ENCODE measurements around the gene DCTN5.
"Not testable (repeated sequence)": the region's sequence is repeated elsewhere in the genome, so short reads cannot be mapped to it uniquely, and the experiment has no call there.

DCTN5 gene

DNA sequence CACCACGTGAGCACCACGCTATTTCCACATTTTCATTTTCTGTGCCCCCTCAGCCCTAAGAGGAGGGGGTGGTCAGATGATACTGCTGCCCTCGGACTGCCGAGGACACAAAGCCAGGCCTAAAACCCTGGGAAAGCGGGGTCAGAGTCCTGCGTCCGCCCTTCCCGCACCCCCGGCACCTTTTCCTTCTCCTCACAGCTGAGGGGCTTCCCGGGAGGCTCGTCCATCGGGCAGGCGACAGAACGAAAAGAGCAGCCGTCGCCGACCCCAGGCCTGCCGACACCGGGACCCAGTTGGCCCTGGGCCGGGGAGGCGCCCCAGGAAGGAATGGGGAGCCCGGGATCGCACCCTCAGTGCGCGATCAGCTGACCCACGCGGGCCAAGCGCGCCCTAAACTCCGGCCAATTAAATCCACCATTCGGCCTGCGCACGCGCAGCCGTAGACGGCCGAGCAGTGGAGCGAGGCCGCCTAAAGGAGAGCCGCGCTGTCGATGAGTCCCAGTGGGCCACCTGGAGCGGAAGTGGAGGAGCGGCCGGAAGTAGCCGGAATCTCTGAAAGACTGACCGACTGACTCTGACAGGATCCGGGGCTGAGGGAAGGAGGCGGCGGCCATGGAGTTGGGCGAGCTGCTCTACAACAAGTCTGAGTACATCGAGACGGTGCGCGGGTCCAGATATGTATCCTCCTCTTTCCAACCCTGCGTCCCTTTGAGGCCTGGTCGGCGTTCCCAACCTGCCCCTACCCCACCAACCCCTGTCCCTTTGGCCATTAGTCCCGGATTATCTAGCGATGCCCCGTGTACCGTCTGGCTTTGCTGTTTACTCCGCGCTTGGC, at the start of gene DCTN5, which contains the start of gene PALB2:
TSS of gene DCTN5 (plus strand) at position 536 of the 835 bp plus-strand sequence. CDS start at position 613, 77 bp downstream.
TSS of gene PALB2 (minus strand) at position 380 of the 835 bp plus-strand sequence. CDS start at position 227, 153 bp downstream.
- DNase-seq = peak; percentile 81 to 95 (median 92)

DNA sequence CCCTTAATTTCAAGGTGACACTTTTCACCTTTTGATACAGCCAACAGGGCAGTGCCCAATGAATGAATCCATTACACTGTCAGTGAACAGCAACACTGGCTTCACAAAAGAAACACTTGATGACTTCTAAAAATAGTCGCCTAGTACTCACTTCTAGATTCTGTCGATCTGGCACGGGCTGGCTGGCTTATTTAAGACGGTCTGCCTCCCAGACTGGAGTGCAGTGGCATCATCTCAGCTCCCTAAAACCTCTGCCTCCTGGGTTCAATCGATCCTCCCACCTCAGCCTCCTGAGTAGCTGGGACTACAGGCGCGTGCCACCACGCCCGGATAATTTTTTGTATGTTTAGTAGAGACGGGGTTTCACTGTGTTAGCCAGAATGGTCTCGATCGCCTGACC, 47.1 kb upstream of the DCTN5 start:
- no peak for DNase-seq

DNA sequence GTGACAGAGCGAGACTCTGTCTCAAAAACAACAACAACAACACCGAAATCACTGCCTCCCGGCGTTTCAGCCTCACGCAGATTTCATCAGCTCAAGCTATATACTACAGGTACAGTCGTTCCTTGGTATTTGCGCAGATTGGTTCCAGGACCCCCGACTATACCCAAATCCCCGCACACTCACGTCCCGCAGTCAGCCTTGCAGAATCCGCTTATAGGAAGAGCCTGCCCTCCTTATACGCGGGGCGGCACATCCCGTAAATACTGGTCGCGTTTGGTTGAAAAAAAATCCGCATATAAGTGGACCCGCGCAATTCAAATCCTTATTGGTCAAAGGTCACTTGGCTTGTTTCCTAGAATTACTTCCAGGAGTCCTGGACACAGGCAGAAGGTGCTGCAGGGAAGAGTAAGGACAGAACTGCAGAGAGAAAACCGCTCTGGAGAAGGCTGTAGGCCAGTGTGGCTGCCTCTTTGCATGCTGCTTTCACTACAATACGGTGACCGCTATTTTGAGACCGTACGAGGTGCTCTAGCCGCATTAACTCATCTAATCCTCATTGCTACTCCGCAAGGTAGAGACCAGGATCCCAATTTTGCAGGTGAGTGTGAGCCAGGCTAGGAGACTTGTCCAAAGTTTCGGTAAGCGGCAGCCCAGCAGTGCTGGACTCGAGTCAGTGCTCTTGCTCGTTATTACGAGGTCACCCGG, 45.9 kb upstream of the DCTN5 start:
- DNase-seq = peak in 1 of 3 experiments; percentile 38

DNA sequence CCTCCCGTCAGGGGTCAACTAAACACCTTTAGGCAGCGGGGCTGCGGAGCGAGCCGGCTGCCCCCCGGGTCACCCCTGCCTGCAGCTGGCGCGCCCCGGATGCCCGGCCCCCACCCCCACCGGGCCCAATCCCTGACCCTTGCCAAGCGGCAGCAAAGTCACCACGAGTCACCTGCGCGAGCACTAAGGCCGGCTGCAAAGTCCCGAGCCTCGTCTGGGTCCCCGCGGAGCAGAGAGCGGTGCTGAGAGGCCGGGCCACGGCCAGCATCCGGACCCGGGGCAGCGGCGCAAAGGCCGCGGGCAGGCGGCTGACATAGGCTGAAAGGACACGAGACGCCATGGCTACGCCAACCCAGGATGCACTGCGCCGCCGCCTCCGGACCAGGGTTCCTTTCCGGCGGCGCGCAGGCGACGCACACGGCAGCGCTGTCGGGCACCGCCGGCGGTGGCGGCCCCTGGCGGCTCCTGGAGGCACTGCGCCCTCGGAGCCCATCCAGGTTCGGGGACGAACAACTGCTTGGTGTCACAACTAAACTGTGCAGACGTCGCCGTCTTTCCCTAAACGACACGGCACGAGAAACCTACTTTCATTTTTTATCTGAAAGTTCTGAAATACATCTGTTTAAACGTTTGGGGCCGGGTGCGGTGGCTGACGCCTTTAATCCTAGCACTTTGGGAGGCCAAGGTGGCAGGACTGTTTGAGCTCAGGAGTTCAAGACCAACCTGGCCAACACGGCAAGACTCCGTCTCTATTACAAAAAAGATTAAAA, 45.1 kb upstream of the DCTN5 start, which contains the start of gene NDUFAB1:
TSS of gene NDUFAB1 (minus strand) at position 366 of the 770 bp plus-strand sequence. CDS start at position 340, 26 bp downstream.
- peak; percentile 77 to 89 (median 88) for DNase-seq

DNA sequence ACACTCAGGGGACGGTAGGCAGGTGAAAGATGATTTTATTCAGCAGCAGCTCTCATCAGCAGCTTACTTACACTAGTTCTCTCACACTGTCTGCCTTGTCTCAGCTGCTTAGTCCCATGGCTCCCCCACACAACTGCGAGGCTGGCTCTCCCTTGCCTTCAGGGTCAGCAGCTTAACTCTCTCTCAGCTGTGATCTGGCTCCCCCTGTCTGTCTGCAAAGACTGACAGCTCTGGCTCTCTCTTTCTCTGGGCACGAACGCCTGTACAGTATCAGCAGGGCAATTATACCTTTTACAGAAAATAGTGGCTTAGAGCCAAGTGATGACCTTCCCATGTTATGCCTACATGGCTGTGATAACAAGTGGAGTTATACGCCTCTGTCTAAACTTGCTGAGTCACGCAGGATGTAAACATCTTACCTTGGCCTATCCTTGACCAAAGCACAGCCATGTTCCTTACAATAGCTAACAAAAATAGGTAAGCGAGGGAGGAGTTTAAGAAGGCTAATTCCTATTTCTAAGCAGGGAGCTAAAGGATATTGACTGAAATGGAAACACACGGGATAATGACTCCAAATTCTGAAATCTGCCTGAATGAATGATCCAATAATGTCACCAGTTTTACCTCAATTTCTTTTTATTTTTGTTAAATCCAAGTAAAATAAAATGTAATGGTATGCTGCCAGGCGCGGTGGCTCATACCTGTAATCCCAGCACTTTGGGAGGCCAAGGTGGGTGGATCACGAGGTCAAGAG, 44.1 kb upstream of the DCTN5 start:
- DNase-seq = peak in 1 of 3 experiments; percentile 4

DNA sequence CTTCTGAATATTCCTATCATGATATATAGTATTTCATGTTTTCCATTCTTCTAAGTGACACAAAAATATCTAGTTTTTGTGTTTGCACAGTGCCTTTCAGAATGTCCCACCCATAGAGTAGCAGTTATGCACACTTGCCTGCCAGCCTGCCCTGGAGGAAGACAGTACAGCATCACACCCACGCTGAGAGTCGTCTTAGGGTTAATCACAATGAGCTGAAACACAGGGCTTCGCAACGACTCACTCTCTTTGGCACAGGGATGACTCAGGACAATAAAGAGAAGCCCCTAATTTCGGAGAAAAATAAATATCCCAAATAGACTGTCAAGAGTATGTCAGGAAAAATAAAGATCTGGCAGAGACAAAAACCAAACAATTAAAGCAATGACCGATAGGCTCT, 33.5 kb upstream of the DCTN5 start:
- DNase-seq = no peak

DNA sequence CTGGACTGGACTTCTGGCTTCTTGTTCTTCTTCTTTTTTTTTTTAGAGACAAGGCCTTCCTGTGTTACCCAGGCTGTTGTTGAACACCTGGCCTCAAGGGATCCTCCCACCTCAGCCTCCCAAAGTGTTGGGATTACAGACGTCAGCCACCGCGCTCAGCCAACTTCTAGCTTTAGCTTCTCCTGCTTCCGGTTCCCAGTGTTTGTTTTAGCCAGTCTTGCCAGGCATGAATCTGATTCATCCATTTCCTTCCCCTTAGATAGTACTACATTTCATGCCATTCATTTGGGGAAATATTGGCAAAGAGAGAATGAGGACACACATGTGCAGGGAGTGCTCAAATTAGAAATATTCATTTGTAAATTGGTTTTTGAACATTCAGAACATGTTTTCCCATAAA, 33.1 kb upstream of the DCTN5 start:
- DNase-seq = no peak

DNA sequence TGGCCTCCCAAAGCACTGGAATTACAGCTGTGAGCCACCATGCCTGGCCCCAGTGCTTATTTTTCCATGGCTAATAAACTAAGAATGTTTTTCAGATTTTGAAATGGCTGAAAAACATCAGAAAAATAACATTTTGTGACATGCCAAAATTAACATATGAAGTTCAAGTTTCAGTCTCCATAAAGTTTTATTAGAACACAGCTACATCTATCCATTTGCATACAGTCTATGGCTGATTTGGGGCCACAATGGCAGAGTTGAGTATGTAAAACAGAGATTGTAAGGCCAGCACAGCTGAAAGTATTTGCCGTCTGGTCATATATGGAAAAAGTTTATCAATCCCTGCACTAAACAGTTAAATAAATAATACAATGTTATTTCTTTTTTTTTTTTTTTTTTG, 31.3 kb upstream of the DCTN5 start:
- DNase-seq = no peak

DNA sequence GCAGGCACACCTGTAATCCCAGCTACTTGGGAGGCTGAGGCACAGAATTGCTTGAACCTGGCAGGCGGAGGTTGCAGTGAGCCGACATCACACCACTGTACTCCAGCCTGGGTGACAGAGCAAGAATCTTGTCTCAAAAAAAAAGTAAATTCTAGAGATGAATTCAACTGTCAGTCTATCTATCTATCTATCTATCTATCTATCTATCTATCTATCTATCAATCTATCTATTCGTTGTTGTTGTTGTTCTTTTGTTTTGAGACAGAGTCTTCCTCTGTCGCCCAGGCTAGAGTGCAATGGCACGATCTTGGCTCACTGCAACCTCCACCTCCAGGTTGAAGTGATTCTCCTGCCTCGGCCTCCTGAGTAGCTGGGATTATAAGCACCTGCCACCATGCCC, 30.4 kb upstream of the DCTN5 start:
- DNase-seq = not testable (repeated sequence)

DNA sequence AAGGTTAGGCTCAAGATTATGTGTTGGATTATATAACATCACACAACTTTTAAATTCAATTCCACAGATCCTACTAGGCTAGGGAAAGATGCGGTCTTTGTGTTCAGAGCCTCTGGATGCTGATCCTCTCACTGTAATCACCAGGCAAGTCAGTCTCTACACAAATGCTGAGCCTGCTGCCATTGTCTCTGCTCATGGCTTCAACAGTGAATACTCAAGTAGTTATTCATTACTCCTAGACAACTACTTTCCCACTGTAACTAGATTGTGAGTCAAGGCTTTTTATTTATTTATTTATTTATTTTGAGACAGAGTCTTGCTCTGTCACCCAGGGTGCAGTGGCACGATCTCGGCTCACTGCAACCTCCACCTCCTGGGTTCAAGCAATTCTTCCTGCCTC, 29.3 kb upstream of the DCTN5 start:
- no peak for DNase-seq

DNA sequence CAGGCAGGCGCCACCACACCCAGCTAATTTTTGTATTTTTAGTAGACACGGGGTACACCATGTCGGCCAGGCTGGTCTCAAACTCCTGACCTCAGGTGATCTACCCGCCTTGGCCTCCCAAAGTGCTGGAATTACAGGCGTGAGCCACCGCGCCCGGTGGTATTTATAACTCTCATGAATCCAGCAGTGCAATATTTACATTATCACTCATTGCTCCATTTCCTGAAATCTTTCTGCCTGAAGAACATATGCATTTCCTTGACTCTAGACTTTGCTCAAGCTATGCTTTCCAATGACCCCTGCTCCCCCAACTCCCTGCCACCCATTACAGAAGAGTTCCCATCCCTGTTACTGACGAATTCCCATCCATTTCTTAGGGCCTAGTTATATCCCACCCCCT, 25.5 kb upstream of the DCTN5 start:
- no peak for DNase-seq

DNA sequence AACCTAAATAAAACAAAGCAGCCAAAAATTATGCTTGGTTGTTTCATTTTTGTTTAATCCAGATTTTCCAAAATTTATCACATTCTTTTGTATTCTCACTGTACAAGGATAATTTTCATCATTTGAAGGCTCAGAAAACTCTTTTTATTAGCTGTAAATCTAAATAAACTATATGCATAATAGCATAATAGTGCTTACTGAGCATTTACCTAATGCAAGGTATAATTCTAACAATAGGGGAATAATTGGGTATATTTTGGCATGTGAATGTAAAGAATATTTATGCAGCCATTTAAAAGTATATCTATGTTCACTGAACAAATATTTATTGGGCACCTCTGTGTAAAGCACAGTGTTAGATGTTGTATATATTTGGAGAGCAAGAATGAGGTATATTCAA, 17.2 kb upstream of the DCTN5 start:
- no peak for DNase-seq

DNA sequence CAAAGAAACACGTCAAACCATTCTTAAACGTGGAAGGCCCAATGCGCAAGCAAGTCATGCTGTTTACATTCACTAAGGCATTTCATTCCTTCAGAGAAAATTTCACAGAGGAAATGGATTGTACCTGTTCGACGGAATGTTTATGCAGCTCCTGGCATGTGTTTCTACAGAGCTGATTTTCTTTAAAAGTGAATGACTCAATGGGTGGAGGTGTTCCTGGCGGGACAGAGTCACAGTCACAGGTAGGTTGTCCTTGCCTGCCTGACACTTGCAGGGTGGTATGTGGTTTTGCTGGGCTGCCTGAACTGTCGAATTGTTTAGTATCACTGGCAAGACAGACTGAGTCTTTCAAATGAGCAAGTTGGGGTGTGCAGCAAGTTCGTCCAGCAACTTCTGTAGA, 11.8 kb upstream of the DCTN5 start:
- DNase-seq = no peak

DNA sequence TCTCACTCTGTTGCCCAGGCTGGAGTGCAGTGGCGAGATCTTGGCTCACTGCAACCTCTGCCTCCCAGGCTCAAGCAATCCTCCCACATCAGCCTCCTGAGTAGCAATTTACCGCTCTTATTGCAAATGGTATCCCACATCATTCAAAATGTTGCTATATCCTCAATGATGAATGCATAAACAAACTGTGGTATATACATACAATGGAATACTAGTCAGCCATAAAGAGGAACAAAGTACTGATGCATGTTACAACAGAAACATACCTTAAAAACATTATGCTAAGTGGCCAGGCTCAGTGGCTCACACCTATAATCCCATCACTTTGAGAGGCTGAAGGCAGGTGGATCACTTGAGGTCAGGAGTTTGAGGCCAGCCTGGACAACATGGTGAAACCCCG, 9.4 kb upstream of the DCTN5 start:
- DNase-seq = not testable (repeated sequence)

DNA sequence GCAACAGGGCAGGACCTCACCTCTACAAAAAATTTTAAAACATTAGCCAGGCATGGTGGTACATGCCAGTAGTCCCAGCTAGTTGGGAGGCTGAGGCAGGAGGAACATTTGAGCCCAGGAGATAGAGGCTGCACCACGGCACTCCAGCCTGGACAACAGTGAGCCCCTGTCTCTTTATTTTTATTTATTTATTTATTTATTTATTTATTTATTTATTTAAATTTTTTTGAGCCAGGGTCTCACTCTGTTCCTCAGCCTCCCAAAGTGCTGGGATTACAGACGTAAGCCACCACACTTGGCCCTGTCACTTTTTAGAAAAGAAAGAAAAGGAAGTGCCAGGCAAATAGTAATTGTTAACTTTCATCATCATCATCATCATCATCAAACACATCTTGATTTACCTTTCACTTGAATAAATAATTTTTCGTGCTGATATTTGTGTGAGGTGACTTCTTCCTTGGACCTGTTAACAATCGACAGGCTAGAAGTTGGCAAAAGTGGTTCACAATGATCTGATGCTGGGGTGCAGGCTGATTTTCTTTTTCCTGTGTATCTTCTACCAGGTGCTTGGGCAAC, 6.7 kb upstream of the DCTN5 start:
- DNase-seq = no peak

DNA sequence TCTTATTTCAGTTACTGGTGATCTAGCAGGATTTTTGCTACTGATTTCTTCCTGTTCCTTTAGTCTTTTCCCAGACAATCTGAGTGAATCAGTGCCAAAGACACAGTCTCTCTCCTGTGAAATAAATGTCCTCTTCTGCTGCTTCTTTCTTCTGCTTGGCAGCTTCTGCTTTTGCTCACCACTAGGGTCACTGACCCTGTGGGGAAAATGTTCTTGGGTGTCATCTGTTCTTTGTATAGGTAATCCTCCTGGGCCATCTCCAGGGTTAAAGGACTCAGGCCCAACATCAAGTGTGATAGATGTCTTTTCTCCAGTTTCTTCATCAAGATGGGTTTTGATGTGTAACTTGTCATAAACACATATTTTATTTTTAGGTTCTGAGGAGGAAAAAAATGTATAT, 5.3 kb upstream of the DCTN5 start:
- DNase-seq = no peak

DNA sequence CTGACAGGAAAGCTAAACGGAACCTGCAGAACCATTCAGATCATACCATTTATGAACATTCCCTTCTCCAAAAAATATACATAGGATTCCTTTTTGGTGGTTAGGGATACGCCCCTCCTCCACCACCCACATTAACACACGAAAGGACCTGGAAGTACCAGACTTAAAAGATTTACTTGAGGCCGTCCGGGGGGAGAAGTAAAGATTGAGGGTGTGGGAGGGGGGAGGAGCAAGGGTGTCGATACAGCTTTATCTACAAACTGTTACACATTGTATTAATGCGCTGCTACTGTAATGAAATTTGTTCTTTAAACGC, 693 bp upstream of the DCTN5 start:
- DNase-seq = no peak

DNA sequence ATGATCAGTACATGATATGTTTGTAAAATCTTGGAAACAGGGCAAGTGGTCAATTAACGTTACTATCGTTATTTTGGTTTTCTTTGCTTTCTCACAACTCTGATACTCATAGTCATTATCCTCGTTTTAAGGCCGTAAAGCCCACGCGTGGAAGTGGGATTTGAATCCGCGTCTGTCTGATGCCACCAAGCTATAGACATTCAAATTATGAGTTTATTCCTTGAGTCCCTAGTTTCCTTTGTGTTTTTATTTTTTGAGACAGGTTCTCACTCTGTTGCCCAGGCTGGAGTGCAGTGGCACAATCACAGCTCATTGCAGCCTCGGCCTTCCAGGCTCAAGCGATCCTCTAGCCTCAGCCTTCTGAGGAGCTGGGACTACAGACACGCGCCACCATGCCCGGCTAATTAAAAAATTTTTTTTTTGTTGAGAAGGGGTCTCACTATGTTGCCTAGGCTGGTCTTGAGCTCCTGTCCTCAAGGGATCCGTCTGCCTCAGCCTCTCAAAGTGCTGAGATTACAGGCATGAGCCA, 1.0 kb downstream of the DCTN5 start:
- DNase-seq = no peak

DNA sequence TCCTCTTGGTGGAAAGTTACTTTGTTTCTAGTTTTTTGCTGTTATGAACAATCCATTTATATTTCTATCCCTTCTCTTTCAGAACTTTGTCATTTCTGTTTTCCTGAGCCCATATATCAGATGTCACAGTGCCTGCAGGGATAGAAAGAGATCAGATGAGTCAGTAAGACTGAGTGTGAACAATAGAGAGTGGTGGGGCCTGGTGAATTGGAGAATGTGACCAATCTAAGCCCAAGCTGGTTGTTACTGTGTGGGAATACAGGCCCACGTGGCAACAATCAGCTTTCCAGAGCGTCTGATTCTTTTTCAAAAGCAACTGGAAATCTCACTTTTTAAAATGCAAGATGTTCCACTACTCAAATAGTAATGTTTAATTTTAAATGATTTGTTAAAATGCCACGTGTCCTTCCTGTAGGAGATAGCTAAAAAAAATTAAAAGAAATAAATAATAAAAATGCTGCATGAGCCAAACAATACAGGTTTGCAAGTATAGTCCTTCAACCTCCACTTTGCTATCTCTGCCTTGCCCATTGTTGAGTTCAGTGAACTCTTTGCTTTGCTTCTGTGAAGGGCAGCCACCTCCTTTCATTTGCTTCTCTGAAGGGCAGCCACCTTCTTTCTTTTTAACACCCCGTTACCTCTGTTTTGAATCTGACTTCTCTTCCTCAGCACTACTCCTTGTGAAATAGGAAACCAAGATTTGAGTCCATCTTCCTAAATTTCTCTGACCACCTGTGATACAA, 9.6 kb downstream of the DCTN5 start:
- no peak for DNase-seq

DNA sequence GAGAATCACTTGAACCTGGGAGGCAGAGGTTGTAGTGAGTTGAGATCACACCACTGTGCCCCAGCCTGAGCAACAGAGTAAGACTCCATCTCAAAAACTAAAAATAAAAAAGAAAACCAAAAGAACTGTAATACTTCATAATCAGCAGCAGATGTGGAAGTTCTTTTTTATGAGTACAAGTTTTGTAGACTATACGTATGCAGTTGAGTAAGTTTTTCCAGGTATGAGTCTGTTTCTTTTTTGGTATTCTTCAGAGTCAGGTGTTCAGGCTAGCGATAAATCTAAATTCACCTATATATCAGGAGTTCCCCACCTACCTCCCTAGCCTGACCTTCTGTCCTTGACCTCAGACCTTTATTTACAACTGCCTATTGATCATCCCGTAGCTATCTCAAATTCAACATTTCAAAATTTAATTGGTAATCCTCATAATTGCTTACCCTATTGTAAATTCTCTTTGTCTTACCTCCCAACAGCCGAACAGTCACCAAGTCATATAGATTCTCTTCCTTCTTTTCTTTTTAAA, 10.7 kb downstream of the DCTN5 start:
- no peak for DNase-seq

DNA sequence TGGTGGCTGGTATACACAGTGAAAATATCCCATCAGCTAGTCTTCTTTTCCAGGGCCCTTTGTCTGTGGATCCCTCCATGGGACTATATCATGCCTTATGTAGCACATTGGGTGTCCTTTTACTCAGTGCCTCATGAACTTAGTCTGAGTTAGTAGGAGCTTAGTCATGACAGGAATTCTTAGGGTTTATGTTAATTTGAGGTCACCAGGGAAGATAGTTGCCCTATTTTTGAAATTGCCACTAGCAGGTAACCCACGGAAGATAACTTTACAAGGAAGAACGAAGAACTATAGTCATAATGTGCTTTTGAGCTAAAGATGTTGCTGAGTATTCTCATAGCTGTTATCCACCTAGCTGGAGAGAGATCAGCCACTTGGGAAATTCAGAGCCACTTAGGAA, 22.7 kb downstream of the DCTN5 start:
- no peak for DNase-seq

All from NCI-H1417 (cell line).